LNCaP clone FGC (cell line): ENCODE data around the gene PHAF1.
A peak's percentile ranks its signal among the peaks of the same experiment; 100 is the strongest.

Experiments used
- DNase-seq: peaks from one replicate; pipeline ENCODE4 v3.0.0-alpha.2; 2011; ENCODE audit warnings: low read depth
- H3K4me3 ChIP-seq: 2 replicates; pipeline ENCODE4 v1.5.1; 2011; ENCODE audit warnings: mild to moderate bottlenecking, low read depth, low read length, control low read depth
- TF ChIP-seq, protein P1 (sequence below): IDR thresholded peaks from 2 replicates; pipeline ENCODE4 v1.5.1; 2012; ENCODE audit warnings: mild to moderate bottlenecking; ENCODE audit not compliant: control insufficient read depth, insufficient read depth; ENCODE audit errors: extremely low read depth

The PHAF1 gene

GRCh38 chr16:67109407-67110135, at the start of gene PHAF1:
Gene PHAF1, plus strand, starts transcription at chr16:67109941. Its CDS starts 235 bp downstream, at chr16:67110176.
- TF ChIP-seq, protein P1, sequence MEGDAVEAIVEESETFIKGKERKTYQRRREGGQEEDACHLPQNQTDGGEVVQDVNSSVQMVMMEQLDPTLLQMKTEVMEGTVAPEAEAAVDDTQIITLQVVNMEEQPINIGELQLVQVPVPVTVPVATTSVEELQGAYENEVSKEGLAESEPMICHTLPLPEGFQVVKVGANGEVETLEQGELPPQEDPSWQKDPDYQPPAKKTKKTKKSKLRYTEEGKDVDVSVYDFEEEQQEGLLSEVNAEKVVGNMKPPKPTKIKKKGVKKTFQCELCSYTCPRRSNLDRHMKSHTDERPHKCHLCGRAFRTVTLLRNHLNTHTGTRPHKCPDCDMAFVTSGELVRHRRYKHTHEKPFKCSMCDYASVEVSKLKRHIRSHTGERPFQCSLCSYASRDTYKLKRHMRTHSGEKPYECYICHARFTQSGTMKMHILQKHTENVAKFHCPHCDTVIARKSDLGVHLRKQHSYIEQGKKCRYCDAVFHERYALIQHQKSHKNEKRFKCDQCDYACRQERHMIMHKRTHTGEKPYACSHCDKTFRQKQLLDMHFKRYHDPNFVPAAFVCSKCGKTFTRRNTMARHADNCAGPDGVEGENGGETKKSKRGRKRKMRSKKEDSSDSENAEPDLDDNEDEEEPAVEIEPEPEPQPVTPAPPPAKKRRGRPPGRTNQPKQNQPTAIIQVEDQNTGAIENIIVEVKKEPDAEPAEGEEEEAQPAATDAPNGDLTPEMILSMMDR = no peak
- peak; percentile 63 for DNase-seq
- H3K4me3 ChIP-seq = peak within 1 kb of the TSS; percentile 98

- TF ChIP-seq, protein P1 = no peak
These were observed 46.7 kb upstream of the PHAF1 start for GRCh38 chr16:67063008-67063407.

GRCh38 chr16:67068212-67068753, 41.5 kb upstream of the PHAF1 start:
- TF ChIP-seq, protein P1 = no peak
- H3K4me3 ChIP-seq = no peak overlapping the region
- no peak for DNase-seq

More at GRCh38 chr16:67063008-67063407, 46.7 kb upstream of the PHAF1 start:
- H3K4me3 ChIP-seq = no peak overlapping the region
- DNase-seq = no peak

- DNase-seq = no peak
- TF ChIP-seq, protein P1 = no peak
- H3K4me3 ChIP-seq = no peak overlapping the region
These were observed 38.2 kb upstream of the PHAF1 start for GRCh38 chr16:67071476-67072048.

DNA sequence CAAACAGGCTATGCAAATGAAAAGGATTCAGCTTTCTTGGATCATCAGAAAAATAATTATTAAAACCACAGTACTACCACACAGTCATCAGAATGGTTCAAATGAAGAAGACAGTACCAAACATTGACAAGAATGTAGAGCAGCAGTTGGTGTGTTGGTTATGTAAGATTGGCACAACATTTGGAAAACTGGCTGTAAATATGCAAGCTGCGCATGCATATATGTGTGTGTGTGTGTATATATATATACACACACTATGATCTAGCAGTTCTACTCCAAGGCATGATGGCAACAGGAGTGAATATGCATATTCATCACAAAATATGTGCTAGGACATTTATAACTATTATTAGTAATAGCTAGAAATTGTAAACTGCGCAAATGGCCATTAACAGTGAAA, 34.4 kb upstream of the PHAF1 start:
- no peak for DNase-seq
- TF ChIP-seq, protein P1 = no peak
- no peak overlapping the region for H3K4me3 ChIP-seq

DNA sequence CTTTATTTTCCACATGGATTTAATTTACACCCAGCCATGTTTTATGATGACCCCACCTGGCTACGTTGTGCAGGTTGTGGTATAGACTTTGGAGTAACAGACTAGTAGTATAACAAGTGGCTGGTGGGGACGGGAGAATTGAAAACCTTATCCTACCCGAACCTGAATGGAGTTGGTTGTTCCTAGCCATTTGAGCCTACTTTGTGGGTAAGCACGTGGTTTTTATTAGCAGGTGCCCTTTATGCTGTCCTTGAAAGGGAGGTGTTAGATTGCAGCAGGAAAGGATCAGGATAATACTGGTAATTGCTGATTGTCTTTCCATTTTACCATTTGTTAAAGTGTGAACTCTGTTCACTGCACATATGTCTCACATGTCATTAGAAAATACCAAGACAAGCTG, 31.9 kb upstream of the PHAF1 start:
- H3K4me3 ChIP-seq = no peak overlapping the region
- no peak for DNase-seq
- TF ChIP-seq, protein P1 = no peak

- no peak for DNase-seq
- H3K4me3 ChIP-seq = no peak overlapping the region
- TF ChIP-seq, protein P1 = no peak
These were observed 27.6 kb upstream of the PHAF1 start for GRCh38 chr16:67082100-67082499.
